ENCODE measurements around the gene PPP1R36.
"Not testable (repeated sequence)": the region's sequence is repeated elsewhere in the genome, so short reads cannot be mapped to it uniquely, and the experiment has no call there.

PPP1R36 gene

GRCh38 chr14:64549791-64550620, at the start of gene PPP1R36:
Gene PPP1R36 (plus strand): TSS chr14:64549961. CDS start chr14:64549998, 37 bp downstream.
- DNase-seq (ENCODE audit: low read depth, low spot score) = peak; percentile 69

- no peak for DNase-seq (ENCODE audit: low read depth, low spot score)
These were observed 49.7 kb upstream of the PPP1R36 start for GRCh38 chr14:64500088-64500487.

- peak; percentile 92 for DNase-seq (ENCODE audit: low read depth, low spot score)
These were observed 48.2 kb upstream of the PPP1R36 start for GRCh38 chr14:64501411-64502171.

- DNase-seq (ENCODE audit: low read depth, low spot score) = no peak
These were observed 47.3 kb upstream of the PPP1R36 start for GRCh38 chr14:64502456-64502855.

- peak; percentile 37 for DNase-seq (ENCODE audit: low read depth, low spot score)
These were observed 46.8 kb upstream of the PPP1R36 start for GRCh38 chr14:64502887-64503433.

GRCh38 chr14:64503434-64504309, 46.1 kb upstream of the PPP1R36 start, which contains the start of gene ZBTB25:
Gene ZBTB25 (minus strand): TSS chr14:64503838. CDS start chr14:64490533, 13,305 bp downstream.
- peak; percentile 95 for DNase-seq (ENCODE audit: low read depth, low spot score)

GRCh38 chr14:64504310-64504896, 45.4 kb upstream of the PPP1R36 start, which contains the start of gene ZBTB1:
Gene ZBTB1 (plus strand): TSS chr14:64504770. CDS start chr14:64521505, 16,735 bp downstream.
- peak; percentile 92 for DNase-seq (ENCODE audit: low read depth, low spot score)

- DNase-seq (ENCODE audit: low read depth, low spot score) = peak; percentile 94
These were observed 44.6 kb upstream of the PPP1R36 start for GRCh38 chr14:64504897-64505794.

GRCh38 chr14:64506721-64507120, 43.0 kb upstream of the PPP1R36 start:
- no peak for DNase-seq (ENCODE audit: low read depth, low spot score)

- DNase-seq (ENCODE audit: low read depth, low spot score) = no peak
These were observed 42.2 kb upstream of the PPP1R36 start for GRCh38 chr14:64507376-64508156.

- DNase-seq (ENCODE audit: low read depth, low spot score) = no peak
These were observed 41.5 kb upstream of the PPP1R36 start for GRCh38 chr14:64508215-64508776.

GRCh38 chr14:64509036-64509435, 40.7 kb upstream of the PPP1R36 start:
- DNase-seq (ENCODE audit: low read depth, low spot score) = peak; percentile 89

GRCh38 chr14:64510825-64511671, 38.7 kb upstream of the PPP1R36 start:
- DNase-seq (ENCODE audit: low read depth, low spot score) = peak; percentile 47

- DNase-seq (ENCODE audit: low read depth, low spot score) = no peak
These were observed 36.5 kb upstream of the PPP1R36 start for GRCh38 chr14:64513271-64513670.

GRCh38 chr14:64515053-64515452, 34.7 kb upstream of the PPP1R36 start:
- DNase-seq (ENCODE audit: low read depth, low spot score) = no peak

GRCh38 chr14:64516969-64517368, 32.8 kb upstream of the PPP1R36 start:
- no peak for DNase-seq (ENCODE audit: low read depth, low spot score)

GRCh38 chr14:64517667-64518066, 32.1 kb upstream of the PPP1R36 start:
- DNase-seq (ENCODE audit: low read depth, low spot score) = not testable (repeated sequence)

GRCh38 chr14:64518229-64518628, 31.5 kb upstream of the PPP1R36 start:
- no peak for DNase-seq (ENCODE audit: low read depth, low spot score)

Measured in ELF-1 (cell line).